ENCODE data around the gene C22orf23. TPM values are rescaled to one million over a fixed set of nuclear protein-coding genes. Genes with fewer than 3 reads are reported as not detected.

Gene C22orf23
- total and polyA plus RNA-seq, 10 donors = 0.04 to 0.16 (median 0.05) TPM; not detected in 7

GRCh38 chr22:37916311-37916710 lies 37.1 kb downstream of the C22orf23 start:
- peaks cover 0 to 93% (median 35%) of the 10 kb centered on the region in 6 donors for H3K36me3 ChIP-seq
- no peak overlapping the region for H3K27ac ChIP-seq
- H3K4me1 ChIP-seq = peaks cover 4 to 48% (median 19%) of the 10 kb centered on the region in 6 donors
- no peaks in the 10 kb centered on the region for H3K9me3 ChIP-seq
- no peak for DNase-seq
- TF ChIP-seq POLR2A (IDR thresholded peaks at IDR 0.05) = no peak
- no peak for TF ChIP-seq POLR2AphosphoS5 (IDR thresholded peaks at IDR 0.05)
- TF ChIP-seq, protein P1, sequence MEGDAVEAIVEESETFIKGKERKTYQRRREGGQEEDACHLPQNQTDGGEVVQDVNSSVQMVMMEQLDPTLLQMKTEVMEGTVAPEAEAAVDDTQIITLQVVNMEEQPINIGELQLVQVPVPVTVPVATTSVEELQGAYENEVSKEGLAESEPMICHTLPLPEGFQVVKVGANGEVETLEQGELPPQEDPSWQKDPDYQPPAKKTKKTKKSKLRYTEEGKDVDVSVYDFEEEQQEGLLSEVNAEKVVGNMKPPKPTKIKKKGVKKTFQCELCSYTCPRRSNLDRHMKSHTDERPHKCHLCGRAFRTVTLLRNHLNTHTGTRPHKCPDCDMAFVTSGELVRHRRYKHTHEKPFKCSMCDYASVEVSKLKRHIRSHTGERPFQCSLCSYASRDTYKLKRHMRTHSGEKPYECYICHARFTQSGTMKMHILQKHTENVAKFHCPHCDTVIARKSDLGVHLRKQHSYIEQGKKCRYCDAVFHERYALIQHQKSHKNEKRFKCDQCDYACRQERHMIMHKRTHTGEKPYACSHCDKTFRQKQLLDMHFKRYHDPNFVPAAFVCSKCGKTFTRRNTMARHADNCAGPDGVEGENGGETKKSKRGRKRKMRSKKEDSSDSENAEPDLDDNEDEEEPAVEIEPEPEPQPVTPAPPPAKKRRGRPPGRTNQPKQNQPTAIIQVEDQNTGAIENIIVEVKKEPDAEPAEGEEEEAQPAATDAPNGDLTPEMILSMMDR (IDR thresholded peaks at IDR 0.05 in 8 of 11, conservative IDR thresholded peaks at IDR 0.05 in 3 of 11) = no peak
- no peak overlapping the region for H3K4me3 ChIP-seq
- 91 to 97% (median 94%) methylated on average over 5 of the region's 5 CpGs for WGBS, 5 donors
- intact Hi-C loops (cut with DNase I; ENCODE audit: low total_unique reads) = no loop called here
- H3K27me3 ChIP-seq (replicated peaks in 1 of 7) = no peaks in the 10 kb centered on the region

GRCh38 chr22:37913233-37913721 lies 40.1 kb downstream of the C22orf23 start:
- DNase-seq = no peak
- Histone ChIP-seq H3K36me3 (peaks cover 0 to 84% (median 28%) of the 10 kb centered on the region in 6 donors), H3K27me3 (replicated peaks in 1 of 7) (no peaks in the 10 kb centered on the region), H3K4me1 (peaks cover 0 to 22% (median 3%) of the 10 kb centered on the region in 6 donors), H3K27ac (no peak overlapping the region), H3K4me3 (no peak overlapping the region), H3K9me3 (no peaks in the 10 kb centered on the region)
- 28 to 75% (median 71%) methylated on average over 4 to 7 of the region's 7 CpGs for WGBS, 5 donors
- TF ChIP-seq, protein P1 (IDR thresholded peaks at IDR 0.05 in 8 of 11, conservative IDR thresholded peaks at IDR 0.05 in 3 of 11) = no peak
- TF ChIP-seq POLR2AphosphoS5 (IDR thresholded peaks at IDR 0.05) = no peak
- no peak for TF ChIP-seq POLR2A (IDR thresholded peaks at IDR 0.05)
- intact Hi-C loops (cut with DNase I; ENCODE audit: low total_unique reads) = no loop called here

DNA sequence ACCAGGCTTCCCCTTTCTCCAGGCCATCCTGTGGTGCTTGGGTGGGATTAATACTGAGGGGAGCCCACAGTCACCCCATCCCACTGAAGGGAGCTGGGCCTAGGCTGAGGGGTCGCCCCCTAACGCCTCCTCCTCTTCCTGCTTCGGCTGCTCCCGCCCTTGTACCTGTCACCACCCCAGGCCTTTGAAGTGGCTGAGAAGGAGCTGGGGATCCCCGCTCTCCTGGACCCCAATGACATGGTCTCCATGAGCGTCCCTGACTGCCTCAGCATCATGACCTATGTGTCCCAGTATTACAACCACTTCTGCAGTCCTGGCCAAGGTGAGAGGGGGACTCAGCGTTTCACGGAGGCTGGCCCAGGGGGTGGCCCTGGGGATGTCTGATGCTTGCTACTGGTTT lies 41.2 kb downstream of the C22orf23 start:
- Histone ChIP-seq H3K36me3 (peaks cover 0 to 73% (median 17%) of the 10 kb centered on the region in 6 donors), H3K27me3 (replicated peaks in 1 of 7) (no peaks in the 10 kb centered on the region), H3K27ac (no peak overlapping the region), H3K4me3 (no peak overlapping the region), H3K4me1 (peaks cover 0 to 26% (median 8%) of the 10 kb centered on the region in 6 donors), H3K9me3 (no peaks in the 10 kb centered on the region)
- TF ChIP-seq, protein P1 (IDR thresholded peaks at IDR 0.05 in 8 of 11, conservative IDR thresholded peaks at IDR 0.05 in 3 of 11) = no peak
- no peak for TF ChIP-seq POLR2A (IDR thresholded peaks at IDR 0.05)
- TF ChIP-seq POLR2AphosphoS5 (IDR thresholded peaks at IDR 0.05) = no peak
- no peak for DNase-seq
- intact Hi-C loops (cut with DNase I; ENCODE audit: low total_unique reads) = no loop called here
- 78 to 97% (median 82%) methylated on average over 7 to 8 of the region's 8 CpGs for WGBS, 5 donors

- Histone ChIP-seq H3K4me3 (no peak overlapping the region), H3K9me3 (no peaks in the 10 kb centered on the region), H3K36me3 (peaks cover 0 to 68% (median 15%) of the 10 kb centered on the region in 6 donors), H3K4me1 (peaks cover 0 to 31% (median 12%) of the 10 kb centered on the region in 6 donors), H3K27me3 (replicated peaks in 1 of 7) (no peaks in the 10 kb centered on the region), H3K27ac (no peak overlapping the region)
- intact Hi-C loops (cut with DNase I; ENCODE audit: low total_unique reads) = no loop called here
- no peak for DNase-seq
- no peak for TF ChIP-seq POLR2A (IDR thresholded peaks at IDR 0.05)
- TF ChIP-seq POLR2AphosphoS5 (IDR thresholded peaks at IDR 0.05) = no peak
- TF ChIP-seq, protein P1 (IDR thresholded peaks at IDR 0.05 in 8 of 11, conservative IDR thresholded peaks at IDR 0.05 in 3 of 11) = no peak
- WGBS, 5 donors = 88 to 98% (median 92%) methylated on average over 8 of the region's 8 CpGs
Observed at GRCh38 chr22:37911697-37912096, 41.7 kb downstream of the C22orf23 start.

All from spleen (tissue), 11 donors.